Activated CD8-positive, alpha-beta memory T cell treated with anti-CD3 and anti-CD28 coated beads, Interleukin-2, amount 50 U/mL, for 4 hours (primary cell): ENCODE data around the gene AK8.
"Not testable (repeated sequence)": the region's sequence is repeated elsewhere in the genome, so short reads cannot be mapped to it uniquely, and the experiment has no call there.

ENCODE experiments used
- DNase-seq: peaks from one replicate; pipeline ENCODE4 v3.0.0-alpha.2; 2020

Gene AK8

DNA sequence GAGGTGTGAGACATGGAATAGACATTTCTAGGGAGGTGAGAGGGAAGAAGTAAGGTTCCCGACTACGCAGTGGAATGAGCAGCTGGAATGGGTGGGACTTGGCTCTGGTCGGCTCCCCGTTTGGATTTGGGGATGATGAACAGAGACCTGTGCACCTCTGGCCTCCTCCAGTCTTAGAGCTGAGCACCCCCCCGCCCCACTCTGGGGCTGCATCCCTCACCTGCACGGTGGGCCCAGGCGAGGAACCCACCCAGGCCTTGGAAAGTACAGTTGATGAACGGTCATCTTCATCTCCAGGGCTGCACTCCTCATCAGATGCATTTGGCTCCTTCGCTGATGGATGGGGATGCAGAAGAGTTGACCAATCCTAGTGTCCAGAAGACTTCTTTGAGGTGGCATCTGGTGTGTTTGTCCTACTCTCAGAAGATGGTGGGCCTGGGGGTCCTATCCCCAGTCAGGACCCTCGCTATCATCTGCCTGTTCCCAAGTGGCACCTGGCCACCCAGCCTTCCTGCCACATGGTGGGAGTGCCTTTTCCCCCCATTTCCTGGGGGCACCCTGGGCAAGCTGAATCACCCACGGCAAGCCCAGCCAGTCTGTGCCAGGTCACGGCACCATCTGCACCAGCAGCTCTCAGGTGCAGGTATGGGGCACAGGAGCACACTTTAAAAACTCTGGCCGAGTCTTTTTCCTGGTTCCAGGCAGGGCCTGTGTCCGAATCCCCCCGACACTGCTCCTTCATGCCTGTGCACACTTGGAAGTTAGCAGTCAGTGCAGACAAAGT is 137.4 kb downstream of the AK8 start:
- DNase-seq = no peak

DNA sequence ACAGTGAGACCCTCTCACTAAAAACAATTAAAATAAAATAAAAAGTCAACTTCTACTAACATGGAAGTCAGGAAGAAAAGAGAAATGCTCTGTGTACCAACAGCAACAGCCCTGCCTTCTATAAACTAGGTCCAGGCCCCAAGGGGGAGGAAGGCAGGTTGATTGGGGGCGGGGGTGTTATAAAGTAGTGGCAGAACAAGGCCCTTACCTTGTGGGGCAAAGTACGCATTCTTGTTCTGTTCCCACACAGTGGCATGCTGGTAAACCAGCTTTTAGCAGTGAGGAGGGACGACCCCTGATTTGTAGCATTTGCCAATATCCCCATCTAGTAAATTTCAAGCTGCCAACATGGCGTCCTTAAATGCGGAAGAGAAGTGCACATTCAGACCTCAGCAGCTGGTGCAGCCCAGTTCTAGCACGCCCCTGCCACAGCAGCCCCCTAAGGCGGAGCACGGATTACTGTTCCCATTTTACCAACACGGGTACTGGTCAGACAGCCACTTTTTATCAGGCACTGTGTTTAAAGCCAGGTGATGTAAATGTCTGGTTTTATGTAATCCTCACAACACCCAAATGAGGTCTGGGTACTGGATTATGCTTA is 138.3 kb downstream of the AK8 start:
- no peak for DNase-seq

DNA sequence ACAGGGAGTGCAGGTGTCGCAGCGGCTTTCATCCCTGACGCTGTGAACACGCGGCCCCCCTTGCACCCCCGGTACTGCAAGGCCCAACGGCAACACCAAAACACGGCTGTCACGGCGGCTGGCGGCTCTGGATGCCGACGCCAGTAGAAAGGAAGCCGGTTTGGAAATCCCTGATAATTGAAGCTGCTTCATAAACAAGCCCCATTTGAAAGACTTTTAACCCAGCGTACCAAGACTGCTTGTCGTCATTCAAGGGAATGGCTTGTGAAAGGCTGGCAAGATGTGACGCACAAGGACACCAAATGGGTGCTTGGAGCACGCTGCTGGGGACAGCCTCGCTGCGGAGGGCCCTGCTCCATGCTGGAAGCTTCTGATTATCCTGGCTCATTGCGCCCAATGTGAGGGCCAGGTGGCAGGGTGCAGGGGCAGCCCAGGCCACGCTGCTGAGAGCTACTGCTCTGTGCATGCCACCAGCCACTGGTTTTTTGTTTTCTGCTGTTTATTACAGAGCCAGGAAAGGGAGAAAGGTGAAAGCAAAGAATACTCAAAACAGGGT is 144.7 kb downstream of the AK8 start:
- DNase-seq = no peak

DNA sequence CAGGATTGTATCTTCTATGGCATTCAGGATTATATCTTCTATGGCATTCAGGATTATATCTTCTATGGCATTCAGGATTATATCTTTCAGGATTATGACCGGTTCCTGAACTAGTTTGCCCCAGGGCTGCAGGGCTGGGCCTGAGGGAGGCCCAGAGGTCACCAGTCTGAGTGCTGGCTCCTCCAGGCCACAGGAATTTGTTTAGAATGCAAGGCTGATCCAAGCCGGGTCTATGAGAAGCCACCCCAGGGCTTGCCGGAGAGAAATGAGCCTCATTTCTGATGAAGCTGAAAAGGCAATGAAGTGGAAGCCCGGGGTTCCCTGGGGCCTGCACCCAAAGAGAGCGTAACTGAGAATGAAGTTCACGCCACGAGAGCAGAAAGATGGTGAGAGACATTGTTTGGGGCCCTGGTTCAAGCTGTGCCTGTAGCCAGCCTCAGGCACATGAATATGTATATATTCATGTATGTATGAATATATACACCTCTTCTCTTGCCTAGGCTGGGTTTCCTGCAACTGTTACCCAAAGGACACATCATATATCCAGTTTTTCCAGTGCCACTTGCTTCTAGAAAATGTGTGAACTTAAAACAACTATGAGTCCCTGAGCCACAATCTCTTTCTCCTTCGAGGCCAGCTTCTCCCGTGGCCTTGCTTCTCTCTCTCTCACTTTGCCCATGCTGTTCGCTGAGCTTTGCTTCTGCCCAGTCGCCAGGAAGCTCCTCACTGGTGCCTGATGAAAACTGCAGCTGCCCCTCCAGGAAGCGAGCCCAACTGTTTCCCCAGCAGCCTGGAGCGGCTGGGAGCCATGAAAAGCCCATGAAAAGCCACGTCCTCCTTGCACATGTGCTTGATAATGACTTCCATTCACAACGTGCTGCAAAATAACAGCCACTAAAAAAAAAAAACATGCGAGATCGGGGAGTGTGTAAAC is 145.5 kb downstream of the AK8 start:
- no peak for DNase-seq

DNA sequence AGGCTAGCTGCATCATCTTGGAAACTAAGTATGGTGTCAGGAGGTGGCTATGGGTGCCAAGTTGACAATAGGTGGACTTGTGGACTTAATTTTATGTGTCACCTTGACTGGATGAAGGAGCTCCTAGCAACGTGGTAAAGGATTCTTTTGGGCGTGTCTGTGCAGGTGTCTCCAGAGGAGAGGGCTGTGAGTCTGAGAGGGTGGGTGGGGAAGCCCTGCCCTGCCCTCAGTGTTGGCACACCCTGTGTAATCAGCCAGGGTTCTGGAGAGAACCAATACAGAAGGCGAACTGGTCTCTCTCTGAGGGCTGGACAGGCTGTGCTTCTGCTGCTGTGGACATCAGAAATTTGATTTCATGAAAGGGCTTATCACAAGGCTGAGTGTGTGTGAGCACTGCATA is 146.9 kb downstream of the AK8 start:
- DNase-seq = no peak

DNA sequence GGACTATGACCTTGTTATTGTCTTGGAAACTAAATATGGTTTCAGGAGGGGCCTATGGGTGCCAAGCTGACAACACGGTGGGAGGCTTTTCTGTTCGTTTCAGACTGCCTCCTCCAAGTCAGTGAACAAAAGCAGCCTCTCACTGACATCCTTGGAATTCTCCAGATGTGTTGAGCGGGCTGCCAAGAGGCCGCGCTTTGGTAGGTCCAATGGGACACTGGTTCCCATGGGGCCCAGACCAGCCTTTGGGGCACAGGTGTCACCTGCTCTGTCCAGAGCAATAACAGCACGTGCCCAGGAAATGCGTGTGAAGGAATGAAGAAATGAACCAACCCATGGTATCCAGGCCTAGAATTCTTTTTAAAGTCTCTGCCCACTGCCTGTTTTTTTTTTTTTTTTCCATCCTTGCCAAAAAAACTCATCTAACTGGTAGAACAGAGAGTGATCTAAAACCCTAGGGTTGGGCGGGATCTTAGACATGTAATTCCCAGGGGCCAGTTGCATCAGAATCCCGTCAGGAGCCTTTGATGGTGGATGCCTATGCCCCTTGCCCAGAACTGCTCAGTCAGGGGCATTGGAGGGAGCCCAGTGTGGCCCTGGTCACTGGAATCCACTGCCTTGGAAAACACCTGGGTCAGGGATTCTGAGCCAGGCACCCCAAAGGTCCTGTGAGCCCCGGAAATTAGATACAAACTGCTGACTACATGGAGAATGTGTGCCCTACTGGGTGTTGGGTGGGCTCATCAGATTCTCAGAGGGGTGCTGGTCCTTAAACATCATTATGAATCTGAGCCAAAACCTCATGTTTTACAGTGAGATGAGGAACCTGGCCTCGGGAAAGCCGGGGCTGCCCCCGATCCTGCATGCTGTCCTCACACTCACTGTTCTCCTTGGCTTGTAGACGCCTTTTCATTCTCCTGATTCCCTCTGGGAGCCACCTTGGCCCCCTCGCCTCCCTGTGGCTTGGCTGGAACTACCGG is 147.7 kb downstream of the AK8 start:
- no peak for DNase-seq

DNA sequence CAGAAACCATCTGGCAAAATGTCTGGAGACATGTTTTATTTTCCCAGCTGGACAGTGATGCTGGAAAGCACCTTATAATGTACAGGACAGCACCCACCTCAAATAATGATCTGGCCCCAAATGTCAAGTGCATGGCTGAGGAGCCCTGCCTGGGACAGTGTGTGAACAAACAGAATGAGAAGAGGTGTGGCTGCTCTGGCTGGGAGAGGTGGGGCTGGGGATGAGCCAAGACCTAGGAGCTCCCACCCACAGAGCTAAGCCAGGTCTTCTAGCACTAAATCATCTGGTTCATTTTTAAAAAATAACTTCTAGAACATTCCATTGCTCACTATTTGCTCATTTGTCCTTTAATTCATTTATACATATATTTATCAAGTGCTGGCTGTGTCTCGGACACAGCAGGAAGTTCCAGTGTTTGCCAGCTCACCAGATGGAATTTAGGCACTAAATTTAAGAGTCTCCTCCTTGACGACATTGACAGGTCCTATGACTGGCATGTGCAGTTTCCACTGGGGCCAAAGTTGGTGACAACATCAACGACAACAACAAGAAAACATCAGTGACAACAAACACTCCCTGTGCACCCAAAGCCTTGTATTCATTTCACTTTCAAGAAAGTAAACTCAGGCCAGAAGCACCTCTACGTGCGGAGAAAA is 148.7 kb downstream of the AK8 start:
- no peak for DNase-seq

DNA sequence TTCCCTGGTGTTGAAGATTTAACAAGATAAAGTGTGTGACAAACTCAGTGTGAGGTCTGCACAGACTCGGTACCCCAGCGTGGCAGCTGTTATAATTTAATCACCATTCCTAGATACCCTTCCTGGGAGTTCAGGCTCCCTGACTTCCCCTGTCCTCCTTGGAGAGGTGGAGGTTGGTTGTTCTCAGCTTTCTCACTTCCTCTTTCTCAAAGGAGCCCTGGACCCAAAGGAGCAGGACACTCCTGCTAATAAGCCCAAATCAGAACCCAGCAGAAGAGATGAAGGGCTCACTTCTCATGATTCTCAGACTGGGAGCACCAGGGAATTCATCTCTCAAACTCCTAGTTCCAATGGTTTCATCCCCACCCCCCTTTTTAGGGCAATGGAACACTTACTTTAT is 149.6 kb downstream of the AK8 start:
- no peak for DNase-seq

DNA sequence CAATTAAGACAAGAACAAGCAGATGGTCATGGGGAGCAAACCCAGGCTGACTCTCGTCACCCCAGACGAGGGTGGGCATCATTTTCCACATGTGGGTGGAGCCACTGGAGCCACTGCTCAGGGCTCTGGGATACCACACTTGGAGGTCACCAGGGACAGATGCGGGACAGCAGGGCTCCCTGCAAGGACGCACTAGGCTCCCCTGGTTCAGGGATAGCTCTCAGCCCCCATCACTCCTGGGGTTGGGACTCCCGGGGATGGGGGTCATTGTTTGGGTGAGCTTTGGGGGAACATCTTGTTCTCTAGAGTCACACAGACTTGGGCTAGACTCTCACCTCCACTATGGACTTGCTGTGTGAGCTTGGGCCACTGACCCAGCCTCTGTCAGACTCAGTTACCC is 150.0 kb downstream of the AK8 start:
- DNase-seq = no peak

DNA sequence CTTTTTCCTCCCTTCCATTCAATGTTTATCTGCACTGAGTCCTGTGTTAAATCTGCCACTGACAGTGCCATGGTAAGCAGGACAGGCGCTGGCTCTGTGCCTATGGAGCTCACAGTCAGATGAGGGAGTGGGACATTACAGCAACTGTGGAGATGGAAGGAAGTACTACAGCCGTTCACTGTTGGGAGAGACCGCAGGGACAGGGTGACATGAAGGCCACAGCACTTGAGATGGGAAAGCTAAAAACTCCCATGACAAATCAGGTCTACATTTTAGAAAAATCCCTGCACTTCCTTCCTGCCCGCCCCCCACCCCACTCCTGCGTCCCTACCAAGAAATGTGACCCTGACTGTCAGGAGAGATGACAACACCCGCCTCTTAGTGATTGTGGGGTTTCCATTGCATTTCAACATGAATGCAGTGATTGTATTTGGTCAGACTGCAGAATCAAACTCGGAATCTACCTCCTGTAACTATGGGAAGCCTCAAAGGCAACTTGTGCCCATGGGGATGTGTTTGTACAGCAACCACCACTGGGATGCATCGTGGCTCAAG is 151.4 kb downstream of the AK8 start:
- DNase-seq = no peak

DNA sequence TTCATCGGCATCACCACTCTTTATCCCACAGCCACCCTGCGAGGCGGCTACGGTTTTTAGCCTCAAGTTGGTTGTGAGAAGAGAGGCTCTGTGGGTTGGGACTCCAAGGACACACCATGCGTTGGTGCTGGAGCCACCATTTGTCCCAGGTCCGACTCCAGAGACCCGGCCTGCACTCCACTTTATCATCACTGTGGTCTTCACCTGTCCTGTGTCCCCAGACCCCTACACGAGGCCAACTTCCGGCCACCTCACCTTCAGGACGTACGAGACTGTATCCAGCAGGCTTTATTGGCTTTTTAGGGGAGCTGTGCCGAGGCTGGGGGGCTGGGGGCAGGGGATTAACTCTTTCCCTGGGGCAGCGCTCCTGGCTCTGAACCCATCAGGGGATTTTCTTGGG is 152.8 kb downstream of the AK8 start:
- no peak for DNase-seq

DNA sequence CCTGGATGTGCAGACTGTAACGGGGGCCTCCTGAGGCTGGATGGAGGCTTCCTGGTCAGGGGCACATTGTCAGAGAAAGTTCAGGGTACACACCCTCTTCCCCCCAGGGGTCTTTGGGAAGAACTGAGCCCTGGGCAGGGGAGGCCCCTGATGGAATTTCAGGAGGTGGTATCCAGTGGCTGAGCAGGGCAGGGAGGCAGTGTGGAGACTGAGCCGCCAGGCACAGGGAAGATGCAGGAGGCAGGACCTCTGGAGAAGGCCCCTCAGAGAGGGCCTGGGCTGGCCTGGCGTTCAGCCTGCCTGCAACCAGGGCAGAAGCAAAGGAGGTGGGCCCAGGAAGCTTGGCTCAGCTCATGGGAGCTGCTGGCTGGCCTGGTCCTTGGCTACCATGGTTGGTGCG is 154.3 kb downstream of the AK8 start:
- DNase-seq = no peak

DNA sequence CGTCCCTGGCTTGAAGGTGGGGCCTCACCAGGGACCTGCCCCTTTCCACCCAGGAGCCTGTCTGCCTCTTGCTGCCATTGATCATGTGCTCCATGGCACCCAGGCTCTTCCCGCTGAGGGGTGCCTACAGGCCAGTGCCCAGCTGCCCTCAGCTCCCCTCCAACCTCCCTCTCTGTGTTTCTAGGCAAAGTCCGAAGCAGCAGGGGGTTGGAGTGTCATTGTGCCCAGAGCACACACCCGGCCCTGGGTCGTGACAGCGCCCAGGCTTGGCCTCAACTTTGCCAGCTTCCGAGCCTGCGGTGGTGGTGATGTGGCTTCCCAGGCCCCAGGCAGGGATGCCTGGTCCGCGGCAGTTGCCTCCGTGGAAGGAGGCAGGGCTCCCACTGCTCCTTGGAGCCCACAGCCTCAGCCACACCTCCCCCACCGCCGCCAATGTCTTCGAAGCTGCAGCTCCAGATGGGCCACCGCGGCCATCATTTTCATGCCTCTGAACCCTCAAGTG is 155.5 kb downstream of the AK8 start:
- no peak for DNase-seq

DNA sequence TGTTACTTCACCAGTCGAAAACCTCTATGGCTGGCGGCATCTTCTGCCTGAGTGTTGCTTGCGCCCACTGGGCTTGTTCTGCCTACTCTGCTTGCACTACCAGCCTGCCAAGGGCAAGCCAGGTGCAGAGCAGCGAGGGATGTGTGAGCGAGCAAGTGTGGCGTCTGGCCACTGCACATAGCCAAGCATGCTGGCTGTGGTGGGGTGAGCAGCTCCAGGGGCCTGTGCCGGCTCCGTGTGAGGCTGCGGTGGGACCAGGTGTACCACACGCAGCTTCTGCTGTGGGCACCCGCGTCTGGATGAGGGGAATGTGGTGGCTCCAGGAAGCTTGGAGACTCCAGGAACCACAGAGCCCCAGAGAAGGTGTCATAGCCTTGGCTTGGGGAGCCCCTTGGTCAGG is 156.4 kb downstream of the AK8 start:
- DNase-seq = no peak

DNA sequence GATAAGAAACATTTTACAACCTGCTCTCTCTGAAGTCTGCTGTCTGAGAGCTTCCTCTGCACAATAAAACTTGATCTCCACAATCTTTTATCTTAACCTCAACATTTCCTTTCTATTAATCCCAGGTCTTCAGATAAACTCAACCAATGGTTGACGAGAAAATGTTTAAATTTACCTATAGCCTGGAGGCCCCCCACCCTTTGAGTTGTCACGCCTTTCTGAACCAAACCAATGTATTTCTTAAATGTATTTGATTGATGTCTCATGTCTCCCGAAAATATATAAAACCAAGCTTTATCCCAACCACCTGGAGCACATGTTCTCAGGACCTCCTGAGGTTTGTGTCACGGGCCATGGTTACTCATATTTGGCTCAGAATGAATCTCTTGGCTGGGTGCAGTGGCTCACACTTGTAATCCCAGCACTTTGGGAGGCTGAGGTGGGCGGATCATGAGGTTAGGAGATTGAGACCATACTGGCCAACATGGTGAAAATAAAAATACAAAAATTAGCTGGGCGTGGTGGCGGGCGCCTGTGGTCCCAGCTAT is 159.6 kb downstream of the AK8 start:
- not testable (repeated sequence) for DNase-seq

DNA sequence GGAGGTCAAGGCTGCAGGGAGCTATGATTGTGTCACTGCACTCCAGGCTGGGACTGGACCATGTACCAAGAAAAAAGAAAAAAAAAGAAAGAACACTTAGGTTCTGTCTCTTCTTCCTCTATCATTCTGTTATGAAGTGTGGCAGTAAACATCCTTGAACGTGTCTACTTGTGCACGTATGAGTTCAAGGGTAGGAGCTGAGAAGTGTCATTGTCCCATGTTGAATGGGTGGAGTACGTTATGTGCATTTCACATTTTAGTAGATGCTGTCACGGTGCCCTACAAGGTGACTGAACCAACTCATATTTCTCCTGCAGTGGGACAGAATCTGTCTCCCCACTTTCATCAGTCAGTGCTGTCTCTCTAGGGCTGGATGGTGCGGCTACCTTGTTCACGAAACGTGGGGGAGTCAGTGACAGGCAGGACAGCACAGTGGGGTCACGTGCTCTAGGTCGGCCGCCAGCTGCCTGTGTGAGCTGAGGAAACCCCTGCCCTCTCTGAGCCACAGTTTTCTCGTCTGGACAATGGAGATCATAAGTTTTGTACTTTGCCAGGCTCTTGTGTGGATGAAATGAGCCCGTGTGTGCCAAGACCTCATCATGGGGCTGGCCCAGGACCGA is 160.6 kb downstream of the AK8 start:
- no peak for DNase-seq

DNA sequence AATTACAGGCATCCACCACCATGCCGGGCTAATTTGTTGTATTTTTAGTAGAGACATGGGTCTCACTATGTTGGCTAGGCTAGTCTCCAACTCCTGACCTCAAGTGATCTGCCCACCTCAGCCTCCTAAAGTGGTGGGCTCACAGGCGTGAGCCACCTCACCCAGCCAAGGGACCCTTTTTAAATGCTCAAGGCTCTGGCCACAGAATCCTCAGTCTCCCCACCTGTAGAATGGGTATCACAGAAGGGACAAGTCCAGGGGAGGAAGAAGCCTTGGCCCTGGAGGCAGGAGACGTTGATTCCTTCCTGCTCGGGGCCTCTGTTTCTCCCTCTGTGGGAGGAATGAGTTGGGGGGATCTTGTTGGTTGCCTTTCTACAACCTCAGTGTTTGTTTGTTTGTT is 162.1 kb downstream of the AK8 start:
- DNase-seq = no peak

DNA sequence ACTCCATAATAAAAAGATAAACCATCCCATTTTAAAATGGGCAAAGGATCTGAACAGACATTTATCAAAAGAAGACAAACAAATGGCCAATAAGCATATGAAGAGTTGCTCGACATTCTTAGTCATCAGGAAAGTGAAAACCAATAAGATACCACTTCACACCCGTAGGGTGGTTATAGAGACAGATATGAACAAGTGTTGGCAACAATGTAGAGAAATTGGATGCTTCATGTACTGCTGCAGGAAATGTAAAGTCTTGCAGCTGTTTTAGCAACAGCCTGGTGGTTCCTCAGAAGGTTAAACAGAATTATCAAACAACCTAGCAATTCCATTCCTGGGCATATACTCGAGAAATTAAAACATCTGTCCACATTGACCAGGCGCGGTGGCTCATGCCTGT is 165.3 kb downstream of the AK8 start:
- no peak for DNase-seq

DNA sequence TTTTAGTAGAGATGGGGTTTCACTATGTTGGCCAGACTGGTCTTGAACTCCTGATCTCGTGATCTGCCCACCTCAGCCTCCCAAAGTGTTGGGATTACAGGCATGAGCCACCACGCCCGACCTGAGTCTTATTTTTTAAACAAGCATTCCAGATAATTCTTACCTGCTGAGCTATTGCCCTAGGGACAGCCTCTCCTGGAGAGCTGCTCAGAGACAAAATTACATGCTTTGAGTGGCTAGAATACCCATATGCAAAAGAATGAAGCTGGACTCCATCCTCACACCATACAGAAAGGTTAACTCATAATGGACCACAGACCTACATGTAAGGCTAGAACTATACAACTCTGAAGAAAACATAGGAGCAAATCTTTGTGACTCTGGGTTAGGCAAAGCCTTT is 166.2 kb downstream of the AK8 start:
- no peak for DNase-seq

DNA sequence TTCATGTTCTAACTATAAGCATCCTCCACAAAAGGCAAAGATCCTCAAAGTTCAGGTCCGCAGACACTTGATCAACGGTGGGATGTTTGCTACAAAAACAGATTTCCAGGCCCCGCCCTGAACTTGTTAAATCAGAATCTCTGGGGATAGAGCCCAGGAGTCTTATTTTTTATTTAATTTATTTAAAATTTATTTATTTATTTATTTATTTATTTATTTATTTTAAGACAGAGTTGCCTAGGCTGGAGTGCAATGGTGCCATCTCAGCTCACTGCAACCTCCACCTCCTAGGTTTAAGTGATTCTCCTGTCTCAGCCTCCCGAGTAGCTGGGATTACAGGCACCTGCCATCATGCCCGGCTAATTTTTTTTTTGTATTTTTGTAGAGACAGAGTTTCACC is 166.9 kb downstream of the AK8 start:
- not testable (repeated sequence) for DNase-seq
